Stimulated activated naive B cell treated with anti-CD40 and anti-IgM and Interleukin-4, amounts not matched to agents 10 μg/mL and 1 μg/mL and 100 μg/mL, for 72 hours (primary cell): Measurements from ENCODE around the gene TAS2R40.

Source experiments
- ATAC-seq, 2 donors: fragments of 150-1000 bp; cut with Tn5 transposase; replicated peaks; 2 replicates each; pipeline ENCODE4 v1.10.0; 2021; ENCODE audit warnings: moderate library complexity in 1 of 2
- DNase-seq: peaks from one replicate; pipeline ENCODE4 v3.0.0; 2021
- H3K27ac Mint-ChIP-seq: one replicate; pipeline ENCODE4 v1.8.0; 2022; ENCODE audit warnings: mild to moderate bottlenecking, mixed read lengths
- H3K27me3 Mint-ChIP-seq, 2 donors: one replicate each; pipeline ENCODE4 v1.8.0; 2022; ENCODE audit warnings: mixed read lengths in 2 of 2
- H3K36me3 Mint-ChIP-seq, 2 donors: one replicate each; pipeline ENCODE4 v1.8.0; 2022; ENCODE audit warnings: mixed read lengths in 2 of 2, mild to moderate bottlenecking in 1 of 2
- H3K4me1 Mint-ChIP-seq, 2 donors: one replicate each; pipeline ENCODE4 v1.8.0; 2022; ENCODE audit warnings: mixed read lengths in 2 of 2, mild to moderate bottlenecking in 1 of 2
- H3K4me3 Mint-ChIP-seq, 2 donors: one replicate each; pipeline ENCODE4 v1.8.0; 2022; ENCODE audit warnings: mild to moderate bottlenecking in 2 of 2, mixed read lengths in 2 of 2, moderate library complexity in 1 of 2
- H3K9me3 Mint-ChIP-seq, 2 donors: one replicate each; pipeline ENCODE4 v1.8.0; 2022; ENCODE audit warnings: mixed read lengths in 2 of 2, mild to moderate bottlenecking in 1 of 2

TAS2R40 gene

DNA sequence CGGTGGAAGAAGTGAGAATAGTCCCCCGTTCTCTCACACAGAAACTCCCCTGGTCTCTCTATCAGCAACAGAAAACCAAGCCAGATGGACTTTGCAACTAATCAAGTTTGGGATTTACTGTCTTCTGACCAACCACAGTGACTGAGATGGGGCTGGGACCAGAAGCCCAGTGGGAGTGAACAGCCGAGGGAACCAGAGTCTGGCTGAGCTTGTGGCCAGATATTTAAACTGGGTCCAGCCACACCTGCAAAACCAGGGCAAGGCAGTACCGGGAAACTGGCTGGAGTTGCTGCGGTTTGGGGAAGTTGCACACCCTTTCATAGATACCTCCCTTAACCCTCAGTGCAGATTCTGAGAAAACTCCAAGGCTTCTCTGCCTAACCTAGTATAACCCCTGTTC, 47.4 kb downstream of the TAS2R40 start:
- ATAC-seq, result no peak
- Mint-ChIP-seq H3K27me3 (no peaks in the 10 kb centered on the region), H3K27ac (no peak overlapping the region), H3K9me3 (no peaks in the 10 kb centered on the region), H3K4me3 (no peak overlapping the region), H3K4me1 (peaks cover 12 to 27% of the 10 kb centered on the region in 2 donors), H3K36me3 (peaks cover 27 to 57% of the 10 kb centered on the region in 2 donors)
- no peak for DNase-seq

DNA sequence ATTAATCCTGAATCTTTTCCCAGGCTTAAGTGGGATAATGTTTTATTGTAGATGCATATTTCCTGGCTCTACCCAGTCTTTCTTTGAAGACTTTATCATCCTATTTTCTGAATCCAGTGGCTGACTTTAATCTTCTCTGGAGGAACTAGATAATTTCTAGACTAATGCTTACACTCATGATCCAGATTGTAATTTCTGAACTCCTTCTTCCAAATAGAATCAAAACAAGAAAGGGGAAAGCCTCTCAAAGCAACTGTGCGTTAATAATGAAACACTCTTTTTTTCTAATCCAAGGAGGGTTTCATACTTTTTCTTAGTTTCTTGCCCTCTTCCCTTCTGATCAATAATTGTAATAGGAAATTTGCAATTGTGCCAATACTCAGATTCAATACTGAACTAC, 49.4 kb downstream of the TAS2R40 start:
- H3K36me3 Mint-ChIP-seq, result peaks cover 15 to 42% of the 10 kb centered on the region in 2 donors
- no peaks in the 10 kb centered on the region for H3K9me3 Mint-ChIP-seq
- no peak overlapping the region for H3K27ac Mint-ChIP-seq
- no peak for DNase-seq
- peaks cover 1 to 13% of the 10 kb centered on the region in 2 donors for H3K4me1 Mint-ChIP-seq
- no peak overlapping the region for H3K4me3 Mint-ChIP-seq
- ATAC-seq, result no peak
- no peaks in the 10 kb centered on the region for H3K27me3 Mint-ChIP-seq
